HFFc6 (cell line): ENCODE measurements around the gene PHLDB1. TPM values are rescaled to one million over a fixed set of nuclear protein-coding genes. Genes with fewer than 3 reads are reported as not detected.
"Not testable (repeated sequence)": the region's sequence is repeated elsewhere in the genome, so short reads cannot be mapped to it uniquely, and the experiment has no call there.

Experiments
- DNase-seq: peaks from one replicate; pipeline ENCODE4 v3.0.0-alpha.2; 2018
- H3K27ac Mint-ChIP-seq: 2 replicates; pipeline ENCODE4 v1.8.0; 2020; ENCODE audit warnings: mild to moderate bottlenecking, mixed read lengths
- H3K27me3 Mint-ChIP-seq: 2 replicates; pipeline ENCODE4 v1.8.0; 2021; ENCODE audit warnings: mild to moderate bottlenecking, moderate library complexity, mixed read lengths; ENCODE audit not compliant: insufficient read depth
- H3K36me3 Mint-ChIP-seq: 2 replicates; pipeline ENCODE4 v1.8.0; 2021; ENCODE audit warnings: low read depth, mixed read lengths
- H3K4me1 Mint-ChIP-seq: 2 replicates; pipeline ENCODE4 v1.8.0; 2020; ENCODE audit warnings: low read depth, mixed read lengths
- H3K4me3 Mint-ChIP-seq: 2 replicates; pipeline ENCODE4 v1.8.0; 2020; ENCODE audit warnings: mild to moderate bottlenecking, moderate library complexity, mixed read lengths
- H3K9me3 Mint-ChIP-seq: 2 replicates; pipeline ENCODE4 v1.8.0; 2020; ENCODE audit warnings: mild to moderate bottlenecking, mixed read lengths
- CTCF ChIP-seq: fragments of 200-600 bp; sonication (generic); IDR thresholded peaks from 2 replicates; pipeline ENCODE4 v1.5.0; 2021; ENCODE audit warnings: antibody characterized with exemption, mild to moderate bottlenecking
- total RNA-seq, 6 experiments: library from RNA; stranded (reverse); fragmentation: NEBNext Ultra II Directional; extraction: Animal tissue kit (Norgen Biotek cat#: 25700); gene quantifications; 2 replicates in 1 of 6; 3 replicates in 5 of 6; pipeline ENCODE4 v1.2.3, GENCODE V29; 2021

Gene PHLDB1
- total RNA-seq, 6 experiments from 2014 or later, result 106 to 121 (median 114) TPM

DNA sequence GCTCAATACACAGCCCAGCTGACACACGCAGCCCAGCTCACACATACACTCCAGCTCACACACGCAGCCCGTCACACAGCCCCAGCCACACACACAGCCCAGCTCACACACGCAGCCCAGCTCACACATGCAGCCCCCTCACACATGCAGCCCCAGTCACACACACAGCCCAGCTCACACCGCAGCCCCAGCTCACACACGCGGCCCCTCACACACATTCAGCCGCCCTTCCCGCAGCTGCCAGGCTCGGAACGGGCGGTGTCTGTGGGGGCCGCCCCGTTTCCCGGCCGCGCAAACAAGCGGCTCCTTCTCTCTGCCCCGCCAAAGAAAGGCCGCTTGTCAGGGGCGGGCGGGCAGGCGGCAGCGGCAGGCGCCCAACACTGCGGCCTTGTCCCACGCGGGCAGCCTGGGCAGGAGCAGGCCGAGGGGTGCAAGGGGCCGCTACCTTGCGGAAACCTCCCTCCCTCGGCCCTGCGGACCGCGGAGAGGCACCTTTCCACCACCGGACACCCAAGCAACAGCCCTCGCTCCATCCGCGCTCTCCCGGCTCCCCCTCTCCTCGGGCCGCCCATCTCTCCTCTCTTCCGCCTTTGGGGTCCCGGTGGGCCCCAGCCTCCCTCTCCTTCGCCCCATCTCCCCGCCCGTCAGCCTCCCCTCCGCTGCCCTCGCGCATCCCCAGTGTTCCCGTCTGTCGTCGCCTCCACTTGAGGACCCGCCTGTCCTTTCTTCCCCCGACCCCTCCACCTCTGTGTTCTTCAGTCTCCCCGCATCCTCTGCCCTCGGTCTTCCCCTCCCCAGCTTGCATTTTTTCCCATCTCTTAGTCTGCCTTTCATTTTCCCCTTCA is 2.2 kb downstream of the PHLDB1 start:
- TF ChIP-seq CTCF, result no peak
- peak; percentile 30 for DNase-seq
- Mint-ChIP-seq H3K4me1 (peaks cover 70% of the 10 kb centered on the region), H3K9me3 (no peaks in the 10 kb centered on the region), H3K4me3 (peak overlapping the region; percentile 84), H3K36me3 (peaks cover 5% of the 10 kb centered on the region; the same call in 1 of the 2 replicates), H3K27me3 (no peaks in the 10 kb centered on the region; the same call in 1 of the 2 replicates), H3K27ac (peak overlapping the region; percentile 97)

DNA sequence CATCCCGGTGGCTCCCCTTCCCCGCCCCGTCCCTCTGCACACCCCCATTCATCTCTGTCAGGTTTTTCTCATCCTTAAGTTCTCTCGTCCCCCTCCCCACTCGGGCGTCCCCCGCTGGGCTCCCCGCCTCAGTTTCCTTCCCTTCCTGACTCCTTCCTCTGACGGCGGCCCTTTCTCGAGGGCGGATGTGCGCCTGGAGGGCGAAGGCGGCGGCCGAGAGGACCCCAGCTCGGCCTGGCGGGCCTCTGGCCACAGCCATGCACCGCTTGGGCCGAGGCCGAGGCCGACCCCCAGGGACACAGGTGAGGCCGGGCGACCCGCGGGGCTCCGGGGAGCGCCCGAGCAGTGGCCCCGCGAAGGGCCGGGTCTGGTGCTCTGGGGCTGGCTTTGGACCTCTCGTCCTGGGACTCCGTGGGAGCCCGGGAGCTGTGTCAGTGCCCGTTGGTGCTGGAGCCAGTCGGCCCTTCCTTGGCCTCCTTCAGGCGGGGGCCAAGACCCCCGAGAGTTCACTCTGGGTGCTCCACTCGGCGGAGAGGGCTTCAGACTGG is 2.9 kb downstream of the PHLDB1 start:
- H3K27me3 Mint-ChIP-seq, result no peaks in the 10 kb centered on the region; the same call in 1 of the 2 replicates
- H3K4me1 Mint-ChIP-seq, result peaks cover 70% of the 10 kb centered on the region
- peak overlapping the region; percentile 84 for H3K4me3 Mint-ChIP-seq
- no peaks in the 10 kb centered on the region for H3K9me3 Mint-ChIP-seq
- no peak for TF ChIP-seq CTCF
- no peak for DNase-seq
- peak overlapping the region; percentile 97 for H3K27ac Mint-ChIP-seq
- H3K36me3 Mint-ChIP-seq, result peaks cover 7% of the 10 kb centered on the region

GRCh38 chr11:118610773-118611432 is 3.5 kb downstream of the PHLDB1 start:
- Mint-ChIP-seq H3K4me1 (peaks cover 70% of the 10 kb centered on the region), H3K27ac (peak overlapping the region; percentile 97), H3K9me3 (no peaks in the 10 kb centered on the region), H3K27me3 (no peaks in the 10 kb centered on the region; the same call in none of the 2 replicates), H3K36me3 (peaks cover 12% of the 10 kb centered on the region), H3K4me3 (peak overlapping the region; percentile 84)
- TF ChIP-seq CTCF, result peak; percentile 93
- DNase-seq, result peak; percentile 56

- H3K27ac Mint-ChIP-seq, result peak overlapping the region; percentile 66
- peaks cover 70% of the 10 kb centered on the region for H3K4me1 Mint-ChIP-seq
- not testable (repeated sequence) for H3K9me3 Mint-ChIP-seq
Observed at GRCh38 chr11:118611433-118611795, 4.0 kb downstream of the PHLDB1 start.

DNA sequence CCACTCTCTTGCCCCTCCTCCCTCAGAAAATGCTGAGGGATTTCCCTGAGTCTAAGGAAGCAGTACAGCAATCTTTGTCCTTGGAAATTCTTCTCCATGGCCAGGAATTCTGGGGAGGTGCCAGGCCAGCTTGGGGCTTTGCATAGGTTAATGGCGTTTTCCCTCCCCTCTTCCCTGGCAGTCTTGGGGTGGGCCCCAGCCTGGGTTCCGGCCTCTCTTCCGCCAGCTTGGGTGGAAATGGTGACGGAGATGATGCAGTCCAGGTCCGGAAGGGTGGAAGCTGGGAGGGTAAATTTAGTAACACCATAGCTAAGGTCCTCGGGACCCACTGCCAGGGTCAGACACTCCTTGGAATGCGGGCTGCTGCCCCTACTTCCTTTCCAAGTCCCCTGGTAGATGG is 5.0 kb downstream of the PHLDB1 start:
- no peak for DNase-seq
- Mint-ChIP-seq H3K4me3 (peak overlapping the region; percentile 72), H3K27me3 (no peaks in the 10 kb centered on the region; the same call in none of the 2 replicates), H3K27ac (peak overlapping the region; percentile 78), H3K4me1 (peaks cover 71% of the 10 kb centered on the region), H3K36me3 (peaks cover 21% of the 10 kb centered on the region), H3K9me3 (no peaks in the 10 kb centered on the region)
- no peak for TF ChIP-seq CTCF

More at GRCh38 chr11:118611433-118611795, 4.0 kb downstream of the PHLDB1 start:
- DNase-seq, H3K27me3 Mint-ChIP-seq: not testable (repeated sequence)
- H3K36me3 Mint-ChIP-seq, result peaks cover 17% of the 10 kb centered on the region
- H3K4me3 Mint-ChIP-seq, result peak overlapping the region; percentile 71
